Hematopoietic multipotent progenitor cell (in vitro differentiated cells): ENCODE measurements around the gene YJU2. TPM values are rescaled to one million over a fixed set of nuclear protein-coding genes. Genes with fewer than 3 reads are reported as not detected.

Experiments used
- DNase-seq, 3 donors: peaks; one replicate each; pipeline ENCODE4 v3.0.0-alpha.2; 2011 to 2015; ENCODE audit warnings: low read depth in 2 of 3, low spot score in 2 of 3
- total RNA-seq: library from RNA; depleted of rRNA; stranded (reverse); fragments of >200 nt; gene quantifications from one replicate; pipeline ENCODE4 v1.2.3, GENCODE V29; 2012

Gene YJU2
- total RNA-seq, 1 donor: 48.5 TPM

- peak in 1 of 3 donors; percentile 45 for DNase-seq
Measured at GRCh38 chr19:4295972-4296771, 49.3 kb downstream of the YJU2 start.

DNA sequence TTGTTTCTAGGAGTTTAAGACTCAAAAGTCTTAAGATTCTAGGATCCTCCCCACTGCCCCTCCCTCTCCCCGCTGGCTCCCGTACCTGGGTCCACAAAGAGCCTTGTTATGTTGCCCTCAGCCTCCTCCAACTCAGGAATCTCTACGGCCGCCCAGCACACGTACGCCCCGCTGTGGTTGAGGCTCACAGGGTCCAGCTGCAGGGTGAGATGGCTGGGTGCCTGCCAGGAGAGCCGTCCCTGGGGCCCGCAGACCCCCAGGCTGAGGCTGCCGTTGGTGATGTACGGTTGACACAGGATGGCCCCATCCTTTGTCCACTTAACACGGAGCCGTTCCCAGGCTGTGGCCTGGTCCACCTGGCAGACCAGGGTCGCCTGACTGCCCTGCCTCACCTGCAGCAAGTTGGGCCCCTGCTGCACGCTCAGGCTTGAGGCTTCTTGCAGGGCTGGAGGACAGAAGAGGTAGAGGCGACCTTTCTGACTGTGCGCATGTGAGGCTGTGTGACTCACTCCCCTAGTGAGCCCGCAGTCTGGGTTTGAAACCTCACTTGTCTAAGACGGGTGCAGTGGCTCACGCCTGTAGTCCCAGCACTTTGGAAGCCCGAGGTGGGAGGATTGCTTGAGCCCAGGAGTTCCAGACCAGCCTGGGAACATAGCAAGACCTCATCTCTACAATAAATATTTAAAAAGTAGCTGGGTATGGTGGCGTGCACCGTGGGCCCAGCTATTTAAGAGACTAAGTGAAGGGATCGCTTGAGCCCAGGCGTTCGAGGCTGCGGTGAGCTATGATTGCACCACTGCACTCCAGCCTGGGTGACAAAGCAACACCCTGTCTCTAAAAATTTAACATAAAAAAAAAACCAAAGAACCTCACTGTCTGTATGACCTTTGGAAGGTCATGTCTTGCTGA is 51.3 kb downstream of the YJU2 start:
- no peak for DNase-seq

DNA sequence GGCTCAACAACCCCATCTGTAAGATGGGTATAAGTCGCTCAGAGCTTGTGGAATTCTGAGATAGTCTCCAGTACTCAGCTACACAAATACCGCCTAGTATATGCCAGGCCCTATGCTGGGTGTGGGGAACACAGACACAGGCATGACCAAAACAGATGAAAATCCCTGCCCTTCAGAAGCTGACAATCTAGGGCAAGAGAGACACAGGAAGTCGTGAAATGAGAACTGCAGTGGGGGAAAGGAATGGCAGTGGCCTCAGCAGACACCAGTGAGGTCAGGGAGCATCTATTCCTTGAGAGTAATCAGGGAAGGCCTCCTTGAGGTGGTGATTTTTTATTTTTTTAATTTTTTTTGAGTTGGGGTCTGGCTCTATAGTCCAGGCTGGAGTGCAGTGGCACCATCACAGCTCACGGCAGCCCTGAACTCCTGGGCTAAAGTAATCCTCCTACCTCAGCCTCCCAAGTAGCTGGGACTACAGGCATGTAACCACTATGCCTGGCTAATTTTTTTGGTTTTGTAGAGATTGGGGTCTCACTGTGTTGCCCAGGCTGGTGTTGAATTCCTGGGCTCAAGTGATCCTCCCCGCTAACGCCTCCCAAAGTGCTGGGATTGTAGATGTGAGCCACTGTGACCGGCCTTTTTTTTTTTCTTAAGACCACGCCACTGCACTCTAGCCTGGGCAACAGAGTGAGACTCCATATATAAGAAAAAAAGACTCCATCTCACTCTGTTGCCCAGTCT is 52.1 kb downstream of the YJU2 start:
- DNase-seq: no peak

GRCh38 chr19:4300589-4300988 is 53.7 kb downstream of the YJU2 start:
- DNase-seq: no peak

- DNase-seq: peak in 1 of 3 donors; percentile 19
Measured at GRCh38 chr19:4301590-4302242, 54.8 kb downstream of the YJU2 start.

GRCh38 chr19:4302243-4302640 is 55.4 kb downstream of the YJU2 start, which contains the start of gene TMIGD2:
TSS of gene TMIGD2 (minus strand) at chr19:4302389. CDS start at chr19:4302385, 4 bp downstream.
- peak in 1 of 3 donors; percentile 60 for DNase-seq

DNA sequence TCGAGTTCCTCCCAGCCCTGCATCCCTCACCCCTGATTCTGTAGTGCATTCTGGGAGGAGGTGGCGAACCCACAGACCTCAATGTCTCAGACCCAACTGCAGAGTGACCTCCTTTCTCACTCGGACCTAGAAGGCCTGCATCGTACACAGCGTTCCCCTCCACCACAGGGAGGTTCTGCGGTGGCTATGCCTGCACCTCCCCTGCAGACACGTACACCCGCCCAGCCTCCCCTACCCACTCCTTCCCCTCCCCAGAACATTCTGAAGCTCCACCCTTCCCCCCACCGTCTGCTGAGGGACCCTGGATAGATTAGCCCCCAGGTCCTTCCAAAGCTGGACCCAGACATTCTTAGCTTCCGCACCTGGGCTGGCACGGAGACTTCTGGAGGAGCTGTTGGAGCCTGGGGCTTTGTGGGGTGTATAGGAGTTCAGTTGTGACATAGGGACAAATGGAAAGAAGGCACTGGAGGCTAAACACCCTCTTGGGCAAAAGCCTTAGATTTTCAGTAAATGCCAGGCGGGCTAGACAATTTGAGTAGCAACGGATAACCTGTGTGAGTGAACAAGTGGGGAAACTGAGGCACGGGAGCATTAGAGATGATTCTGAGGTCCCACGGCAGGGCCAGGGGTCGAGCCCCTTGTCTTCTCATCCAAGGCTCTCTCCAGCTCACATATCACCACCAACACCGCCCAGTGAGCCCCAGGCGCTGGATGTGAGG is 57.1 kb downstream of the YJU2 start:
- no peak for DNase-seq

GRCh38 chr19:4304538-4305256 is 57.8 kb downstream of the YJU2 start, which contains the start of gene FSD1:
TSS of gene FSD1 (plus strand) at chr19:4304598. CDS start at chr19:4304747, 149 bp downstream.
- DNase-seq: peak in 2 of 3 donors; percentile 46 to 73

DNA sequence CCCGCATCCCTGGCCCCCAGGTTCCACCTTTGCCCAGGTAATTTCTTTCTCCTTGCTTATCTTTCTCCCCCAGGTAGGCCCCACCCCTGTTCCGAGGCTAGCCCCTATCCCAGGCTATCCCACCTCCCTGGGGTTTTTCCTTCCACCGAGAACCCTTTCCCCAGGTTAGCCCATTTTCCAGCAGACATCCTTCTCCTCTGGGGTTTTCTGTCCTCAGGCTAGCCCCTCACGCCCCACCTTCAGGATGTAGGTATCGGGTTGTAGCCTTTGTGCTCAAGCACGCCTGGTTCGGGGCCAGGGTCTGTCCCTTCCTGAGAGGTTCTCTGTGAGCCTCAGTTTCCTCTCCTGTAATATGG is 58.4 kb downstream of the YJU2 start:
- DNase-seq: no peak

- DNase-seq: no peak
Measured at GRCh38 chr19:4305659-4306058, 58.8 kb downstream of the YJU2 start.

GRCh38 chr19:4310247-4311121 is 63.6 kb downstream of the YJU2 start:
- DNase-seq: no peak

DNA sequence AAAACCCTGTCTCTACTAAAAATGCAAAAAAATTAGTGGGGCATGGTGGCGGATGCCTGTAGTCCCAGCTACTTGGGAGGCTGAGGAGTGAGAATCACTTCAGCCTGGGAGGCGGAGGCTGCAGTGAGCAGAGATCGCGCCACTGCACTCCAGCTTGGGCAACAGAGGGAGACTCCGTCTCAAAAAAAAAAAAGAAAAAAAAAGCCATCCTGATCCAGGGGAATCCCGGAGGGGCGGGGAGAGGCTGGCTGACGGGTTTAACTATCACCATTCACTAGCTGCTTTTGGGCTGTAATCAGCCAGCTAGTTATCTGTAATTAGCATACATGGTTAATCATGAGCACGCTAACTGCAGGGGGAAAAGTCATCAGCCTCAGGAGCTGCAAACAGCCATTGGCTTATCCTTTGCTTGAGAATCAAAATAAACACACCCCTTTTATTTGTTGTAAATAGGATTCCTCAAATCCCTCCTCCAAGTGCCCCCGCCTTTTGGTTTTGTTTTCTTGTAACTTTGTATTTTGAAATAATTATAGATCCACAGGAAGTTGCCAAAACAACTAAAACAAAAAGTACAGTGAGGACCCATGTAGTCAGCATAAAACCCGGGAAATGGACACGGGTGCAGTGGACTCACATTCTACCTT is 67.1 kb downstream of the YJU2 start:
- DNase-seq: no peak

DNA sequence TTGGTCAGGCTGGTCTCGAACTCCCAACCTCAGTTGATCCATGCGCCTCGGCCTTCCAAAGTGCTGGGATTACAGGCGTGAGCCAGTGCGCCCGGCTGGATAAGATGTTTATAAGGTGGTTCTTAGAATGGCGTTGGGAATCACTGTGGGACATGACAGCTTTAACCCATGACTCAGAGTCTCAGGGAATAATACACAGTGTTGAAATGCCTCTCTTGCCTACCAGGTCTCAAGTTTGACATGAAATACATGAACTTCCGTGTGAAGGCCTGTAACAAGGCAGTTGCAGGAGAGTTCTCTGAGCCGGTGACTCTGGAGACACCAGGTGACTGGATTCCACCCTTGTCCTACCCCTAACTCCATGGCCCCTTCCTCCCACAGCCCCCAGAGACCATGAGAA is 70.1 kb downstream of the YJU2 start:
- no peak for DNase-seq

DNA sequence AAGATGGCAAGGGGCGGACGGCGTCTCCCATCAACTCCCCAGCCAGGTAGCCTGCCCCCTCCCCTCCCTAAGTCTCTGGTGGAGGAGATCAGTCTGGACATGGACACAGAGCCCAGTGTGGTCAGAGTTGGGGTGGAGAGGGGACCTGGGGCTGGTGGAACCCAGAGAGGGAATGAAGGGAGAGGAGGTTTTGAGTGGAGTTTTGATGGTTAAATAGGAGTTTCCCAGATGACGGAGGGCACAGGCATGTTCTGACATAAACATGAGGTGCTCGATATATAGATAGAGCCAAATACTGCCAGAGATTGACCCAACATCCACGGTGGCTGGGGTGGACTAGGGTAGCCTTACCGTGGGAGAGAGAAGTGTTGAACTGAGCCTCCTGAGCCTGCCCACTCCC is 71.6 kb downstream of the YJU2 start:
- no peak for DNase-seq
